AML-193 (cell line): Measurements from ENCODE around the gene CYB5B.

Source experiments
- DNase-seq, 2 experiments: peaks; one replicate each; lab custom pipeline; 2025; lab: John Stamatoyannopoulos, UW

CYB5B gene

GRCh38 chr16:69486272-69486671 is 61.9 kb downstream of the CYB5B start:
- DNase-seq = no peak

- no peak for DNase-seq
These were observed 62.3 kb downstream of the CYB5B start for GRCh38 chr16:69486724-69487123.

- DNase-seq = no peak
These were observed 66.4 kb downstream of the CYB5B start for GRCh38 chr16:69490707-69491324.

- DNase-seq = peak; percentile 29 to 33
These were observed 70.6 kb downstream of the CYB5B start for GRCh38 chr16:69494991-69495392.

- DNase-seq = no peak
These were observed 71.4 kb downstream of the CYB5B start for GRCh38 chr16:69495821-69496220.

- DNase-seq = no peak
These were observed 72.0 kb downstream of the CYB5B start for GRCh38 chr16:69496376-69496775.

- DNase-seq = no peak
These were observed 72.5 kb downstream of the CYB5B start for GRCh38 chr16:69496896-69497295.

- DNase-seq = no peak
These were observed 73.6 kb downstream of the CYB5B start for GRCh38 chr16:69497876-69498596.

GRCh38 chr16:69498926-69499325 is 74.5 kb downstream of the CYB5B start:
- DNase-seq = no peak

GRCh38 chr16:69499541-69500230 is 75.3 kb downstream of the CYB5B start:
- no peak for DNase-seq

GRCh38 chr16:69500496-69500895 is 76.1 kb downstream of the CYB5B start:
- DNase-seq = no peak

GRCh38 chr16:69501956-69502745 is 77.7 kb downstream of the CYB5B start:
- no peak for DNase-seq

- DNase-seq = no peak
These were observed 78.8 kb downstream of the CYB5B start for GRCh38 chr16:69503244-69503643.

- no peak for DNase-seq
These were observed 83.8 kb downstream of the CYB5B start for GRCh38 chr16:69508033-69508755.

- DNase-seq = no peak
These were observed 84.7 kb downstream of the CYB5B start for GRCh38 chr16:69509125-69509524.

- peak; percentile 23 to 37 for DNase-seq
These were observed 87.2 kb downstream of the CYB5B start for GRCh38 chr16:69511651-69512050.

GRCh38 chr16:69513180-69513966 is 89.0 kb downstream of the CYB5B start:
- DNase-seq = no peak

- no peak for DNase-seq
These were observed 89.9 kb downstream of the CYB5B start for GRCh38 chr16:69514356-69514755.
